Limb (tissue), 2 donors: ENCODE data around the gene C1orf35.

ENCODE experiments used
- DNase-seq, 2 donors: peaks; one replicate each; pipeline ENCODE4 v3.0.0-alpha.2; 2016; ENCODE audit errors: extremely low spot score in 2 of 2

Gene C1orf35

GRCh38 chr1:228079601-228080263, 23.4 kb downstream of the C1orf35 start:
- DNase-seq = no peak

DNA sequence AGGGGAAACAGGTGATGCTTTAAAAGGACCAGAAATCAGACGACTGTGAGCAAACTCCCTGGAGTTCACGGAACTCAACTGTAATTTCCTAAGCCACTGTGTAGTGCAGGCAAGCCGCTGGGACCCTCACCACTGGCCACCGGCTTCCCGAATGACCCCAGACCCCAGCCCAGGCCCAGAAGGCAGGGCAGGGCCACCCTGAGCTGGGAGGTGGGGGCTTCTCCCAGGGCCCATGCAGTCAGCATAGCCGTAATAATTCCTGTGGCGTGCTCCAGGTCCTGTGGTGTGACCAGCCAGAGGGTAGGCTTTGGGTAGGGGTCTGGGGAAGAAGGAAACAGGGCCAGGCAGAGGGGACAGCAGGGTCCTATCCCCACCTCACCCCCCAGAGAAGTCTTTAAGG, 24.1 kb downstream of the C1orf35 start:
- no peak for DNase-seq

DNA sequence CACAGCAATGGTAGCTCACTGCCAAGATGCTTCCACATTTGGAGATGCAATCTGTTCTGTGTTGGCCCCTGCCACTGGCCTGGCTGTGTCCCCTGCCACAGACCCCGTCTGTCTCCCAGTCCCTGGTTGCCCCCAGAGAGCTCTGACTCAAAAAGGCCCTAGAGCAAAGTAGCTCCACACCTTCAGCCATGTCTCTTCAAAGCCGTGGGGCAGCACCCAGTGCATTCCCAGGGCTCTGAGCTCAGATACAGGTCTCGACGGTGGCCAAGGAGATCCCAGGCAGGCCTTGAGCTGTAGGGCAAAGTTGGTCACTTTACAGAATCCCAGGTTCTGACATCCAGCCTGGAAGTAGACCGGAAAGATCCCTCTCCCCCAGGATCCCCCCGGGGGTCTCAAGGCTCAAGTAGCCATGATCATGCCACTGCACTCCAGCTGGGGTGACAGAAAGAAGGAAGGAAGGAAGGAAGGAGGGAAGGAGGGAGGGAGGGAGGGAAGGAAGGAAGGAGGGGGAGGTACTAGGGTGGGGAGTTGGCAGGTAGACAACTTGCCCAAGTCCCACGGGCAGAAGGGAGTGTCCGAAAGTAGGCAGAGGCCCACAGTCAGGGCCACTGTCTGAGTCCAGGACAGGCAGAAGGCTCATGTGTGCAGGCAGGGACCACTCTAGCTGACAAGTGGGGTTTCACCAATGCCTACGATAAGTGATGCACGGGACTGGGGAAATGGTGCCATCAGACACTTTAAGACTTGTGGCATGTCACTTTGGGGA, 25.4 kb downstream of the C1orf35 start:
- DNase-seq = no peak

DNA sequence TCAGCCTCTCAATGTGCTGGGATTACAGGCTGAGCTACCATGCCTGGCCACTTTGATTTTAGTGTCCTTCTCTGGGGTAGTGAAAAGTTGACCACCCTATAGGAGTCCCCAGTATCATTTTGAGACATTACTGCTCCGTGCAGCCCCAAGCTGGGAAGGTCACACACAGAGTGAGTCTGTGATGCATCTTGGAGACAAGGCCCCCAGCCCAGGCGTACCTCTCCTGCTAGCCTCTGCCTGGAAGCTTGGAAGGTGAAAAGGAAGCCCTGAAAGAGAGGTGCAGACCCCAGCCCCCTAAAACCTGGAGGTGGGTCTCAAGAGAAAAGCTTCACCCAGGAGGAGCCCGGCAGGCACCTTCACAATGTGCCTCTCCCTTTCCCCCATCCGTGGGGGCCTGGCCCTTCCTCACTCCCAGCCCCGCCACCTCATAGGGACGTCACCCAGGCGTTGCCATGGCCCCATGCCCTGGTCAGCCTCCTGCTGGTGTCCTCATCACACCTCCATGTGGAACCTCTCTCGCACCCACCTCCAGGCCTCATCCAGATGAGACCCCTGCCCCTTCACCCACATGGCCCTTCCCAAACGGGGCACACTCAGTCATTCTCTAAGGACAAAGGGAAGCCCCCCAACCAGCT, 26.2 kb downstream of the C1orf35 start:
- no peak for DNase-seq

- no peak for DNase-seq
Measured at GRCh38 chr1:228075801-228076271, 27.3 kb downstream of the C1orf35 start.

GRCh38 chr1:228074954-228075730, 28.0 kb downstream of the C1orf35 start:
- no peak for DNase-seq

DNA sequence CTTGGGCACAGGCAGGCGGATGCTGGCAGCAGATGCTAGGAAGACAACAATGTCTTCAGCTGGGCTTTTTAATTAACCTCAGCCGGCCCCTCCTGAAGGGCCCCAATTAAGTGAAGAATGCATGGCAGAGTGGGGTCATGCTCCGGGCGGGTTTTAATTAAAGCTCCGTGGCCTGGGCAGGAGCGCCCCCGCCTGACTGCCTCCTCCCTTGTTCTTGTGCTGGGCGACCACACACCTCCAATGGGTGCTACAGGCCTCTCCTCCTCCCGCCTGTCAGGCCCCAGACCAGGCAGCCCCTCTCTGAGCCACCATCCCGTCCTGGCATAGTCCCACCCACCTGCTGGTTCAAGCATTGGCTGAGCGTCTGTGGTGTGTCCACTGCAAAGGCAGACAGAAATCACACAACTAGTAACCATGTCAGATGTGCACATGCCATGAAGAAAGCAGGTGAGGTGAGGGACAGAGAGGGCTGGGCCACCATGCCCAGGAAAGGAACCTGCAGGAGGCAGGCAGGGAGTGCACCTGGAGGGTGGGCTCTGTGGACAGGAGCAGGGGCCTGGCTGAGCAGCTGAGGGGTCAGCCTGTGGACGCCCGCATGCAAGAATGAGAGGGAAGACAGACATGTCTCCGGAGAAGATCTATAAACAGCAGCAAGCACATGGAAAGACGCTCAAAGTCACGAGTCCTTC, 29.1 kb downstream of the C1orf35 start:
- DNase-seq = no peak

GRCh38 chr1:228073061-228073856, 29.9 kb downstream of the C1orf35 start:
- no peak for DNase-seq

GRCh38 chr1:228072658-228073043, 30.5 kb downstream of the C1orf35 start:
- DNase-seq = no peak

GRCh38 chr1:228071839-228072657, 31.1 kb downstream of the C1orf35 start:
- no peak for DNase-seq

DNA sequence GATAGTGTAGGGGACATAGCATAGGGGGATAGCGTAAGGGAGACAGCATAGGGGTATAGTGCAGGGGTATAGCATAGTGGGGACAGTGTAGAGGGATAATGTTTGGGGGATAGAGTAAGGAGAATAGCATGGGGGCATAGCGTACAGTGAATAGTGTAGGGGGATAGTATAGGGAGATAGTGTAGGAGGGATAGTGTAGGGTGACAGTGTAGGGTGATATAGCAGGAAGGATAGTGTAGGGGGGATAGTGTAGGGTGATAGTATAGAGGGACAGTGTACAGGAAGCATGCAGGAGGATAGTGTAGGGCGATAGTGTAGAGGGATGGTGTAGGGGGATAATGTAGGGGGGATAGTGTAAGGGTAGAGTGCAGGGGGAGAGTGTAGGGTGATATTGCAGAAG, 32.3 kb downstream of the C1orf35 start:
- DNase-seq = no peak

DNA sequence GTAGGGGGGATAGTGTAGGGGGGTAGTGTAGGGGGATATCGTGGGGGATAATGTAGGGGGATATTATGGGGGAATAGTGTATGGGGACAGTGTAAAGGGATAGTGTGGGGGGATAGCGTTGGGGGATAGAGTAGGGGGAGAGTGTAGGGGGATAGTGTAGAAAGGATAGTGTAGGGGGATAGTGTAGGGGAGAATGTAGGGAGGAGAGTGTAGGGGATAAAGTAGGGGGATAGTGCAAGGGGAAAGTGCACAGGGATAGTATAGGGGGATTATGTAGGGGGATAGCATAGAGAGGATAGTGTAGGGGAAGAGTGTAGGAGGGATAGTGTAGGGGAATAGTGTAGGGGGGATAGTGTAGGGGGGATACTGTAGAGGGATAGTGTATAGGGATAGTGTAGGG, 33.0 kb downstream of the C1orf35 start:
- DNase-seq = no peak

- no peak for DNase-seq
Measured at GRCh38 chr1:228068359-228068758, 34.8 kb downstream of the C1orf35 start.

- DNase-seq = no peak
Measured at GRCh38 chr1:228066891-228067654, 36.1 kb downstream of the C1orf35 start.

GRCh38 chr1:228066416-228066815, 36.7 kb downstream of the C1orf35 start:
- DNase-seq = no peak

- DNase-seq = no peak
Measured at GRCh38 chr1:228065543-228066347, 37.4 kb downstream of the C1orf35 start.

GRCh38 chr1:228064741-228065542, 38.2 kb downstream of the C1orf35 start:
- DNase-seq = no peak
